ENCODE data around the gene COLEC11. TPM values are rescaled to one million over a fixed set of nuclear protein-coding genes. Genes with fewer than 3 reads are reported as not detected.
"Not testable (repeated sequence)": the region's sequence is repeated elsewhere in the genome, so short reads cannot be mapped to it uniquely, and the experiment has no call there.

The COLEC11 gene
- polyA plus RNA-seq (ENCODE audit: insufficient read length in 3 of 3) = 1 to 10 TPM; 1.5 to 3.0 (median 1.6) TPM

DNA sequence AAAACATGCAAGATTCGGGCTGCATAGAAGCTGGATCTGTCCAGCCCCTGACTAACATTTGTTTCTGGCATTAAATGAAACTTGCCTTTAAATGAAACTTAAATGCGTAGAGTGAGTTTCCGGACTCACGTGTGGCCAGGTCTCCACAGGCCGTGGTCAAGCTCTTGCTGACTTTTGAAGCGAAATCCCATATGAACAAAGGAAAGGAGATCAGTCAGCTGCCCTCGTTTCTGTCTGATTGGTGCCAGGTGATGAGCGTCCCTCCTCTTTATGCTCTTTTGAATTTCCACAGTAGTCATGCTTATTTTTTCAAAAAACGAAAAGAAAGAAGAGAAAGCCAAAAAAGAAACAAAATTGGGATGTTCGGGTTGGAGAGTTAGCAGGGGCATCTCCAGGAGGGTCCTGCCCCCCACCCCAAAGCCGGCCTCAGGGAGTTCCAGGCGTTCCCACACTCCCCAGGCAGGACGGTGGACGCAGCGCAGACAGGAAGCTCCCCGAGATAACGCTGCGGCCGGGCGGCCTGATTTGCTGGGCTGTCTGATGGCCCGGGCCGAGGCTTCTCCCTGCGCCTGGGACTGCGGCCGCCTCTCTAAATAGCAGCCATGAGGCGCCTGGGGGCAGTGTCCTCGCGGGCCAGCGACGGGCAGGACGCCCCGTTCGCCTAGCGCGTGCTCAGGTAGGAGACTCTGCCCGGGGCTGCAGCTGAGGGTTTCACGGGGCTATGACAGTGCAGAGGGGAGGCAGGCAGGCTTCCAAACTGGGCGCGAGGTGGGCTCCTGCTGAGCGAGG, at the start of gene COLEC11:
Gene COLEC11 (plus strand): TSS at position 620 of the 789 bp plus-strand sequence. CDS start 9,229 bp downstream, outside the sequence.
- no peak for DNase-seq (ENCODE audit: low read depth in 3 of 3, low spot score in 2 of 3)

DNA sequence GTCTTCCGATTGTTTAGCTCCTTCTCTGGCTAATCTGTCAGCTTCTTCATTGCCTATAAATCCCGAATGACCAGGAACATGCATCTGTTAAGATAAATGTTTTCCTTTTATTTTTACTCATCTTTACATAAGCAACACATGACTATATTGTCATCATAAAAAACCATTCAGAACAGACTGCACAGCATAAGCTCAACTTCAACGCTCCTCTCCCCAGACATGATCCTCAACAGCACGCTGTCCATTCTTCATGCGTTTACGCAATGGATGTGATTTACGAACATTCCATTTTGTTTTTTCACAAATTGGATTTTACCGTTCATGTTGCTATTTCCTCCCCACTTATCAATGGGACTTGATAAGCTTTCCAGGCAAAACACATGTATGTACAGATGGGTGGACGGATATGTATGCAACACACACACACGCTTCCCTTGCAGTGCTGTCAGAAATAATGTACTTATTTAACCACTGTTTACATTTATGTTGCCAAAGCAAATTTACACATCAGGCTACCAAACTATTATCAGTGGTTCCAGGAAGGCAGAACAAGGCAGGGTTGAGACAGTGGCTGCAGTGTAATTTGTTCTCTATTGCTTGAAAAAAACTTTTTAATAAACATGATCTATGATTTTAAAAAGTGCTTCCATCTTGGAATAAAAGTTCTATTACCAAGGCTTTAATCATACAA, 49.0 kb upstream of the COLEC11 start:
- no peak for DNase-seq (ENCODE audit: low read depth in 3 of 3, low spot score in 2 of 3)

DNA sequence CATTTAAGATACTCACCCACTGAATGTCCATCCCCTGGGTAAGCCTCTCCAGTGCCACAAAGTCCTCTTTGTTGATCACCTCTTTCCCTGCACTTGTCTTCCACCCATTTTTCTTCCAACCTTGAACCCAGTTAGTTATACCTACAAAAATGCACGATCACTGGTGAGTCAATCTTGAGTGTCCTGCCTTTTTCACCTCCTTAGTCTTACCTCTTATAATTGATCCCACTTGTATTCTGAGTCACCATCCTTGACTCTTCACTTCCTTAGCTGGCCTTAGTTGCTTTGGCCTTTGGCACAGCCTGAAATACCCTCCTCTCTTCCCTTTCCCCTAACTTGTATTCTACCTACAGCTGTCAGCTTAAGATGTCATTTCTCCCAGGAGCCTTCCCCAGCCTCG, 47.0 kb upstream of the COLEC11 start:
- DNase-seq (ENCODE audit: low read depth in 3 of 3, low spot score in 2 of 3) = no peak

DNA sequence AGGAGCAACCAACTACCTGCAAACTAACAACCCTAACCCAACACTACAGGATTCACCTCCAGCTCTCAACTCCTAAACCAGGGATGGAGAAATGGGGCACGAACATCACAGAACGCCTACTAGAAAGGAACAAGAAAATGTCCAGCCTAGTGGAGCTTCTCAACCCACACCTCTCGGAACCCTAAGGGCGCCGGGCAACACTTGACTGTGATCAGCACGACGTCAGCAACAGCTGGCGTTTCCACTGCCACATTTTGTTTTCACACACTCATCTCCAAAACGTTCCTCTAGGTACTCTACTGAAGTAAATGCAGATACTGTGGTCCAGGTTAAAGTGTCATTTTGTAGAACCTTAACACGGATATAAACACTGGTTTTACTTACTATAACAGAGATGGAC, 41.0 kb upstream of the COLEC11 start:
- no peak for DNase-seq (ENCODE audit: low read depth in 3 of 3, low spot score in 2 of 3)

DNA sequence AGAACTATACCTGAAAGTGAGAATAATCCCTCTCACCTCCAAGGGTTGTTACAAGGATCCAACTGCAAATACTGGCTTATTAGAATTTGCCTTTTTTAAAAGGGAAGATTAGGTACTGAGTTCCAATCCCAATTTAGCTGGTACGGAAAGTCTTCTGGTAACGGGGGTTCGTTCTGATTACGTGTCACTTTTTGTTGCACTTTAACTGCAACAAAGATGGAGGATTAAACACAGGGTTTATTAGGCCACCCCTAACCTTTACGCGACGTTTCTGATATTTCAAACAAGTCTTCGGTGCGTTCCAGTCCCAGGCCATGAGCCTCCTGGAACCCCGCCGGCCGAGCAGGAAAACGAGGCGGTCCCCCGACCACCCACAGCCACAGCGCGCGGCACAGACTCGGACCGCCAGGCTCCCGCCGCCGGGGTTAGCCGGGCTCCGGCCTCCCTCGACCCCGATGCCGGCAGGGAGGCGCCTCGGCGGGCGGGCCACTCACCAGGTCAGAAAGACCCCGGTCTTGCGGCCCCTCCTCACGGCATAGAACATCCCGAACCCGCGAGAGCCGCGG, 37.2 kb upstream of the COLEC11 start:
- no peak for DNase-seq (ENCODE audit: low read depth in 3 of 3, low spot score in 2 of 3)

DNA sequence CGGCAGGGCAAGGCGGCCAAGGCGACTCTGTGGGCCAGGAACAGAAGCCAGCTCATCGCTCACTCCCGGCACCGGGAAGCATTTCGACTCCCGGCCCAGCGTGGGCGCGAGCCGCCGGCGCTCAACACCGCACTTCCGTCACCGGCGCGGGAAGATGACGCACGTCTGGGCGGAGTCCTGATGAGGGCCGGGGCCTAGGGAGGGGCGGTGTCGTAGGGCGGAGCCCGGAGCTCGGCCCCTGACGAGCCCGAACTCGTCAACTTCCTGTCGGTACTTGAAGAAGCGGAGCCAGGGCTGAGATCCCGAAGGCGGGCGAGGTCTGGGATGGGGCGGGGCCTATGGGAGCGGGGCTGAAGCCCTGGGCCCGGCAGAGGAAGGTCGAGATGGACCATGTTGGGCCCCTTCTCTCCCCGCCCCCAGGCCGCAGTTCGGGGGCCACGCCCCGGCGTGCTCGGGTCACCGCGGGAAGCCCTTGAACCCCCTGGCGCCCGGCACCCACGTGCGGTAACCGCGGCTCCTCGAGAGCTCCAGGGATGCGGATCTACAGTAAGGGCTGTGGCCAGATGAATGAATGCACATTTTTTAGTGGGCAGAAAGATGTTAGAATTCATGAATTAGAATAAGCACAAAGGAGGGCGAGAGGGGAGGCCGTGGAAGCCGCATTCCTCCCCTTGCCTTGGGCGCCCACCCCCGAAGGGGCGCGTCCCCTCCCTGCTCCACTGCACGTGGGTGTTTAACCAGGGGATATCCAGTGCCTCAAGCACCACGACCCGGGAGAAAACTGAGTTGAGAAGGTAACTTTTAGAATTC, 36.5 kb upstream of the COLEC11 start, which contains the start of gene RNASEH1:
Gene RNASEH1 (minus strand): TSS at position 129 of the 810 bp plus-strand sequence. CDS start 73 bp downstream, at position 56.
- peak; percentile 93 to 97 (median 96) for DNase-seq (ENCODE audit: low read depth in 3 of 3, low spot score in 2 of 3)

DNA sequence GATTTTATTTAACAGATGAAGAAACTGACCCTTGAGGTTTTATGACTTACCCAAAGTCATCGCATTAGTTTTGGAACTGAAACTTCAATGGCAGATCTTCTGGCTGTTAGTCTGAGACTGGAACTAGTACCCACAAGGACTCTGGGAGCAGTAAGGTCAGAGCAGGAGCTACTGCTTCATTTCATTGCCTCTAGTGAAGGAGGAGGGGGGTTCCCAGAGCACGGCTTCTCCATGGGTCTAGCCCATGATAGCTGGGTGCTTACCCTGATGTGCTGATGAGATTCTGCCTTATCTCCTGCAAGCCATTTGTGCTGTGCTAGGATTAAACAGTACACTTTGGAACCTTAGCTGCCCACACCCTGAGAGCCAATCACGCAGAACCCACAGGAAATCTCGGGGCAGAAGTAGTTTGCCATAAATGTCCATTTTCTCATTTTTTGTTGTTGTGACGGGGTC, 31.4 kb upstream of the COLEC11 start:
- no peak for DNase-seq (ENCODE audit: low read depth in 3 of 3, low spot score in 2 of 3)

DNA sequence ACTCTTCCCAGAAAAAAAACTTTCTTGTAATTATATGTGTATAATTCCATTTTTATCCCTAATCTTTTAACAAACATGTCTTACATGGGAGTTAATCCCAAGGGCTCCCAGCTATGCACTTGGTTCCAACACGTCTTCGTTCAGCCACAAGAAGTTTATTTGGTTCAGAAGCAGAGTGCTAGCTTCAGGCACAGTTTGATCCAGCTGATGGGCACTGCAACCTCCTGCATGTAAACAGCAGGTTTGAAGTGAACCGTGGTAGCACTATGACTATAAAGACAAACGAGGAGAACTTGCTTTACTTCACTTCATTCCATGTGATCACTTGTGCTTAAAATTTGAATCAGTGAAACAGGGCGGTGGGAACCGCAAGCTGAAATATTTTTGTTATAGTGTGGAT, 29.8 kb upstream of the COLEC11 start:
- DNase-seq (ENCODE audit: low read depth in 3 of 3, low spot score in 2 of 3) = no peak

DNA sequence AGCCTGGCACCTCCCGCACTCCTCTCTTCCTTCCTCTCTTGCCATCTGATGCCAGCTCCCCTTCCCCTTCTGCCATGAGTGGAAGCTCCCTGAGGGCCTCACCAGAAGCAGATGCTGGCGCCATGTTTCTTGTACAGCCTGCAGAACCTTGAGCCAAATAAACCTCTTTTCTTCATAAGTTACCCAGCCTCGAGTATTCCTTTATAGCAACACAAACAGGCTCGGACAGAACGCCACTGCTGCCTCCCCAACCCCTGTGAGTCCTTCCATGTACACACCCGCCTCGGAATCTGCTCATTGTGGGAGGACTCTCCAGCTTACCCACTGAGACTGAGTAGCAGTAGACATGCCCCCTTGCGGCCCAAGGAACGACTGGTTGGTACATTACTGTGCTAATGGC, 28.1 kb upstream of the COLEC11 start:
- DNase-seq (ENCODE audit: low read depth in 3 of 3, low spot score in 2 of 3) = no peak

DNA sequence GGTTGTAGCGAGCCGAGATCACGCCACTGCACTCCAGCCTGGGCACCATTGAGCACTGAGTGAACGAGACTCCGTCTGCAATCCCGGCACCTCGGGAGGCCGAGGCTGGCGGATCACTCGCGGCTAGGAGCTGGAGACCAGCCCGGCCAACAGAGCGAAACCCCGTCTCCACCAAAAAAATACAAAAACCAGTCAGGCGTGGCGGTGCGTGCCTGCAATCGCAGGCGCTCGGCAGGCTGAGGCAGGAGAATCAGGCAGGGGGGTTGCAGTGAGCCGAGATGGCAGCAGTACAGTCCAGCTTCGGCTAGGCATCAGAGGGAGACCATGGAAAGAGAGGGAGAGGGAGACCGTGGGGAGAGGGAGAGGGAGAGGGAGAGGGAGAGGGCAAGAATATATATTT, 25.3 kb upstream of the COLEC11 start:
- not testable (repeated sequence) for DNase-seq (ENCODE audit: low read depth in 3 of 3, low spot score in 2 of 3)

DNA sequence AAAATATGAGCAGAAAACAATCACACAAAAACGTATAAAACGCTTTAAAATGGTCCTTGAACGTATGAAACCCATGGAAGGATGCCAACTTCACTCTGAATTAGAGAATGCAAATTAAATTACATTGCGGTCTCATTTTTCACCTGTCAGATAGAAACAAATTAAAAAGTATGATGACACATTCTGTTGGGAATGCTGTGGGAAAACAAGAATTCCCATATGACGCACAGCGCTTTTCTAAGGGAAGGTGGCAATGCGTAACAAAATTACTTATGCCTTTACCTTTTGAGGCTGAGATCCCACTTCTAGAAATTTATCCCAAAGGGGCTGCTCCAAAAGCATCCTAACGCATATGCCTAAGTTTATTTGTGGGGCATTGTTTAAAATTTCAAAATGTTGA, 23.6 kb upstream of the COLEC11 start:
- no peak for DNase-seq (ENCODE audit: low read depth in 3 of 3, low spot score in 2 of 3)

DNA sequence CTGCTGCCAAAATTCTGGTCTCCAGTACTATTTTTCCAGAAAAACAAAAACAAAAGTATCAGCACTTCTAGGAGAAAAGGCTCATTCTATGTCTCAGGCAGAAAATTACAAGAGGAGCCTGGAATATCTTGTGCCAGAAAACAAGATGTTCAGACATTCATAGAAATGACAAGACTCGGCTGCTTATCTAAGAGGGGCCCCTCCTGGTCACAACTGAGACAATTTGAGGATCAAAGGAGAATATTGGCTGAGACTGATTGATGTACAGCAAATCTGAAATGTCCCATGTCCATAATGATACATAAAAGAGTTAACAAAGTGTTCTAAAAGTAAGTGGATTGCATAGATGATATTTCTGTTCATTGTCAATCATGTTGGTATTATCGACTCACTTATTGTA, 22.3 kb upstream of the COLEC11 start:
- no peak for DNase-seq (ENCODE audit: low read depth in 3 of 3, low spot score in 2 of 3)

DNA sequence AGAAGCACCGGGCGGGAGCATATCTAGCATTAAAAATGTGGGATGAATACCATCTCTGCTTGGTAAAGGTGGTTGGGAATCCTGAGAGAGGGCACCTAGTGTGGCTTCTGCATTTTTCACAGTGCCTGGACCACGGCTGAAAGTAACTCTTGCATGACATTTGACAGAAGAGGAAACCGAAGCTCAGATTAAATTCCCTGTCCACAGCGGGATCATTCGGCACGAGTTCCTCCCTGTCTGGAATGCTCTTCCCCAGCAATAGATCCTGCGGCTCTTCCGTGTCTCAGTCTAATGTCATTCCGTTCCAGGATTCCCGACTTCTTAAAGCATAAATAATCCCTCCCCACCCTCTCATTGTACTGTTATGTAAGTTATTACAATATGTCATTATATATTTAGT, 20.8 kb upstream of the COLEC11 start:
- DNase-seq (ENCODE audit: low read depth in 3 of 3, low spot score in 2 of 3) = no peak

DNA sequence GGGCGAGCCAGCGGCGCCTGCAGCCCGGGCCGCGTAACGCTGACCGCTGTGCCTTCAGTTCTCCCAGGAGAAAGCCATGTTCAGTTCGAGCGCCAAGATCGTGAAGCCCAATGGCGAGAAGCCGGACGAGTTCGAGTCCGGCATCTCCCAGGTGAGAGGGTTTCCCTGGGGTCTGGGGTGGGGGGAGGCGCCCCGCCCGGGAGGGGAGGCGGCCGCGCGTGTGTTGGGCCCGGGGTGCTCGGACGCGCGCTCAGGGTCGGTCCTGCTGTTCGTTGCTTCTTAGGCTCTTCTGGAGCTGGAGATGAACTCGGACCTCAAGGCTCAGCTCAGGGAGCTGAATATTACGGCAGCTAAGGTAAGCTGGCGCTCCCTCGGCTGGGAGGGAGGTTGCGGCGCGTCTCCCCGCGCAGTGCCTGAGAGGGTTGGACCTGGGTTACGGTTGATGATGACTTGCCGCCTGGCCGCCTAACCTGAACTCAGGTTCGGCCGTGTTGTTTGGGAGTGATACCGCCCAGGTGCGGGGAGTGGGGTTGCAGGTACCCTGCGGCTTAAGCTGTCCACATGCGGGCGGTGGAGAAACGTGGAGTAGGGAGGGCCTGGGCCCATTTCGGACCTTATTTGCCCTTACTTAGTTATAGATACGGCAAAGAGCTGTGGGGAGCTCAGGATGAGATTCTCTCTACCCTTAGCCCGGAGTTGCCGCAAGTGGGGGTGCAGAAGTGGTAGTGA, 19.2 kb upstream of the COLEC11 start:
- DNase-seq (ENCODE audit: low read depth in 3 of 3, low spot score in 2 of 3) = no peak

DNA sequence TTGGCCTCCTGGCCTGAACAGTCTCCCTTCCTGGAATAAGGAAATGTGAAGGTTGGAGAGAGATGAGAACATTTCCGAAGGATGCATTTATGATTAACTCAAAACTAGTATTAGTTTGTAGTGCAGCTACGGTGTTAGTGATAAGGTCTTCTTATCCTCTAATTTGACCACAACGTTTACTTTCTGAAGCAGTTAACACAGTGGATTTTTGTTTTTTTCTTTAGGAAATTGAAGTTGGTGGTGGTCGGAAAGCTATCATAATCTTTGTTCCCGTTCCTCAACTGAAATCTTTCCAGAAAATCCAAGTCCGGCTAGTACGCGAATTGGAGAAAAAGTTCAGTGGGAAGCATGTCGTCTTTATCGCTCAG, 18.7 kb upstream of the COLEC11 start:
- not testable (repeated sequence) for DNase-seq (ENCODE audit: low read depth in 3 of 3, low spot score in 2 of 3)

DNA sequence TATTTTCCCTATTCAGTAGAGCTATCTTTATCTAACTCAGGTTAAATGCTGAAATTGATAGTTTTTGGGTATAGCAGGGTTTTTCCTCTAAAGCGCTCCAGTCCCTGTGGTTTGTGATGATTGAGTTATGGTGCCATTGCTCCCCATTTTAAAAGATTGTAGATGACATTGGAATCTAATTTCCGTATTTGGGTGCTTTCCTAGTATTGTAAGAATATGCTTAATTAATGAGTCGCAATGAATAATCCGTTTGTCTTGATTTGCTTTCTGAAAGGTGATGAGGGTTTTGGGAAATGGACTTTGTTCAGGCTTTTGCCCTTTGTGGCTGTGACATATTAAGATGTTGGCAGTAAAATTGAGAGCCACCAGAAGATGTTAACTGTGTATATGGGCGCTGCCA, 15.9 kb upstream of the COLEC11 start:
- no peak for DNase-seq (ENCODE audit: low read depth in 3 of 3, low spot score in 2 of 3)

DNA sequence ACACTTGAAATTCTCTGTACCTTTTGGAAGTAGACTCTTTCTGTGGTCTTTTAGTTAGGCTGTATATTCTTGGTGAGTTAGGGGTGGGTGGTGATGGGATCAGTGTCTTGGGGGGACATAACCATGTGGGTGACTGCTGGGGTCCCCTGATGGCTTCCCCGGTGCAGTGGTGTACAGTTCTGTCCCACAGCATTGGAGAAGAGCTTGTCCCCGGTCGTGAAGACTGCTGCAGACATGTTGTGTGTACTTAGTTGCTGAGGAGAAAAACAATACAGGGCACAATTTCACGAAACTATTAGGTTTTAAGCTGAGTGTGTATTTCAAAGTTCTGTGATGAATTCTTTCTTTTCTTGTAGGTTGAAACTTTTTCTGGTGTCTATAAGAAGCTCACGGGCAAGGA, 14.5 kb upstream of the COLEC11 start:
- DNase-seq (ENCODE audit: low read depth in 3 of 3, low spot score in 2 of 3) = no peak

DNA sequence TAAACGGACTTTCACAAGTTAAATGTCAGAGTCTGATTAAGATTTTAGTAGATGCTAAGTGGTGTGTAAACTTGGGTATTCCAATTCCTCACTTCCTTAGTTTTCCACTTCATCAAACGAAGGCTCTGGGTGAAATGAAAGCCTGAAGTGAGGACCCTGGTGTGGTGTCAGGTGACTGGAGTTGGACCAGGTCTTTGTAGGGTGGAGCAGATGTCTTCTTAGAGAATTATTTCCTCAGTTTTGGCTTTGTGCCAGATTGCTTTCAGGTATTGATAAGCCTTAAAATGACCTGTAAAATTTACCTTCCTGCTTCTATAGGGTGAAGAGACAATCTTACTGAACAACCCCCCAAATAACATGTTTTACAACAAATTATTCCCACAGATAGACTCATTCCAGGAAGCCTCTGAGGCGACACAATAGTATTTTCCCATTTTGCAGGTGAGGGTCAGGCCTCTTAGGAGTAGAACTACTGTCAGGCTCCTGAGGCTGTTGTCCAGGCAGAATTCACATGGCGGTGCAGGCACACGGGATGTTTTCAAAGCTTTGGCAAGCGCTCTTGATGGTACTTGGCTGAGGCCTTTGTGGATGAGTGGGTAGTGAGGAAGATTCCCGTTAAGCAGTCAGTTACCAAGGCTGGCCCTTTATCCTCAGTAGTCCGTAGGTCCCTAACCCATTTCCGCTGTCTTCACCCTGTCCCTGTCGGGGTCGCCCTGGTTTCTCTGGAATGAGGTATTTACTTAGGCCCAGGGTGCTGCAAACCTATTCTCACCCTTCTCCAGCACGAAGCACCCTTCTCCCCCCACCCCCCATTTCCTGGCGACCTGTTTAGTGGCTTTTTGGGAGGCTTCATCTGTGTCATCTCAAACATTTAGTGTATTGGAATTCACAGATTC, 13.3 kb upstream of the COLEC11 start:
- DNase-seq (ENCODE audit: low read depth in 3 of 3, low spot score in 2 of 3) = no peak

DNA sequence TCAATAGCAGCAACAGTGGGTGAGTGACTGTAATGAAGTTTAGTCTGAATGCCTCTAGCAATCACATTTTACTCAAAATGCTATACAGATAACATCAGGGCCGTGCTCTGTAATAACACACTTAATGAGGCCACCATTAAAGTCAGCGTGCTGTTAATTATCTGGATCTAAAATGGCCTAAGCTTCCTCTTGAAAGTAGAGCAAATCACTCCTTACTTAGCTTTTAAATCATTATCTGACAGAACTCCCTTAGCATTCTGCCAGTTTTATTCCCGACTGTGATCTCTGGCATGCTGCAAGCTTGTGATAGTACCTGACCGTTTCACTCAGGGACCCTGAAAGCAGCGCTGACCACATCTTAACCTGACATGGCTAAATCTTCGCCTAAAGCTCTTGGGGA, 10.8 kb upstream of the COLEC11 start:
- no peak for DNase-seq (ENCODE audit: low read depth in 3 of 3, low spot score in 2 of 3)

Data from right renal cortex interstitium (tissue), 3 donors.